ENCODE data around the gene PINLYP. TPM values are rescaled to one million over a fixed set of nuclear protein-coding genes. Genes with fewer than 3 reads are reported as not detected.

PINLYP gene
- total and polyA plus RNA-seq, 2 donors (not counting 3 experiments of a cell fraction or from before 2014, with no cell fraction given): 5.5 TPM

- Histone ChIP-seq H3K4me3 (replicated peaks in 1 of 3; ENCODE audit: insufficient read depth in 1 of 3, low read depth in 1 of 3, low read length in 3 of 3) (no peak overlapping the region), H3K9me3 (replicated peaks; ENCODE audit: control insufficient read depth, insufficient read depth, low read length) (no peaks in the 10 kb centered on the region), H3K9me1 (replicated peaks; ENCODE audit: control insufficient read depth, extremely low read depth, insufficient read depth, low read length) (no peaks in the 10 kb centered on the region), H3K9ac (replicated peaks; ENCODE audit: extremely low read depth, insufficient read depth, low read length) (no peak overlapping the region), H3K27ac (ENCODE audit: insufficient read depth, low read depth, low read length) (no peak overlapping the region), H3K36me3 (ENCODE audit: control insufficient read depth in 2 of 2, extremely low read depth in 1 of 2, insufficient read depth in 2 of 2, low read length in 2 of 2) (peaks cover 9 to 27% of the 10 kb centered on the region in 2 experiments), H2AFZ (ENCODE audit: low read depth, low read length) (no peak overlapping the region), H3K27me3 (ENCODE audit: control insufficient read depth in 2 of 2, insufficient read depth in 2 of 2, low read length in 2 of 2) (no peaks in the 10 kb centered on the region), H3K4me1 (ENCODE audit: control insufficient read depth, extremely low read depth, insufficient read depth, low read length) (peaks cover 11% of the 10 kb centered on the region), H4K20me1 (replicated peaks; ENCODE audit: control insufficient read depth, extremely low read depth, insufficient read depth, low read length) (no peaks in the 10 kb centered on the region), H3K79me2 (ENCODE audit: control insufficient read depth, insufficient read depth, low read length) (peaks cover 26% of the 10 kb centered on the region), H3K4me2 (ENCODE audit: insufficient read depth, low read length) (no peak overlapping the region)
- no TSS peak for BruUV-seq (replicated peaks)
- no peak for TF ChIP-seq POLR2A (IDR thresholded peaks at IDR 0.05; ENCODE audit: low read depth, low read length)
- TF ChIP-seq FOS (IDR thresholded peaks at IDR 0.05; ENCODE audit: borderline replicate concordance, insufficient read depth, low read length): no peak
- TF ChIP-seq POLR2AphosphoS5 (IDR thresholded peaks at IDR 0.05; ENCODE audit: insufficient read depth, low read depth, low read length): no peak
- no peak for TF ChIP-seq EZH2 (IDR thresholded peaks at IDR 0.05; ENCODE audit: borderline replicate concordance, low read depth, low read length, severe bottlenecking)
- no peak for TF ChIP-seq JUN (IDR thresholded peaks at IDR 0.05; ENCODE audit: borderline replicate concordance, insufficient read depth, insufficient read length, low read depth)
- TF ChIP-seq, protein P1, sequence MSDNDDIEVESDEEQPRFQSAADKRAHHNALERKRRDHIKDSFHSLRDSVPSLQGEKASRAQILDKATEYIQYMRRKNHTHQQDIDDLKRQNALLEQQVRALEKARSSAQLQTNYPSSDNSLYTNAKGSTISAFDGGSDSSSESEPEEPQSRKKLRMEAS (IDR thresholded peaks at IDR 0.05; ENCODE audit: insufficient read depth, insufficient read length): no peak
- no peak for TF ChIP-seq CTCF (IDR thresholded peaks at IDR 0.05; ENCODE audit: extremely low read depth in 1 of 2, insufficient read depth in 1 of 2, low read depth in 1 of 2, low read length in 2 of 2)
- TF ChIP-seq GATA2 (IDR thresholded peaks at IDR 0.05; ENCODE audit: insufficient read depth, insufficient read length, low read depth, low read length): no peak
- no peak for TF ChIP-seq MYC (IDR thresholded peaks at IDR 0.05; ENCODE audit: low read depth, low read length)
- intact Hi-C loops (cut with micrococcal nuclease): no loop called here
- DNase-seq (ENCODE audit: low read depth, low spot score) (no peak), FAIRE-seq (no peak)
- ChIA-PET POLR2A (no interaction called here), CTCF (no interaction called here)
- dilution Hi-C loops (cut with MboI; ENCODE audit: extremely low pct_ligation_motif_present, low sequenced_read_pairs): no loop called here
Measured at GRCh38 chr19:43591904-43592772, 16.5 kb downstream of the PINLYP start.

Measured in endothelial cell of umbilical vein (primary cell).